Measurements from ENCODE around the gene DDX6. TPM values are rescaled to one million over a fixed set of nuclear protein-coding genes. Genes with fewer than 3 reads are reported as not detected.

DDX6 gene
- total RNA-seq (2022; extraction: Qiagen RNA extraction), result 20.8 to 32.4 TPM (median 21.6 TPM) in 5 replicates

GRCh38 chr11:118791111-118791960 lies at the start of gene DDX6:
Gene DDX6, minus strand, starts transcription at chr11:118791164. Its CDS starts 4,913 bp downstream, at chr11:118786251.

Other genes starting within 250 kb of the DDX6 start
- 15.0 to 19.3 TPM (median 17.4 TPM) in 5 replicates for gene IFT46, start 225.2 kb downstream of the DDX6 start, total RNA-seq (2022; extraction: Qiagen RNA extraction)
- 85.6 to 100.0 TPM (median 87.1 TPM) in 5 replicates for gene ARCN1, start 218.8 kb downstream of the DDX6 start, total RNA-seq (2022; extraction: Qiagen RNA extraction)
- 7.8 to 10.3 TPM (median 9.1 TPM) in 5 replicates for gene PHLDB1, start 183.5 kb downstream of the DDX6 start, total RNA-seq (2022; extraction: Qiagen RNA extraction)
- not detected in 5 replicates for gene TREH, start 111.5 kb downstream of the DDX6 start, total RNA-seq (2022; extraction: Qiagen RNA extraction)
- gene CXCR5, start 92.7 kb upstream of the DDX6 start, total RNA-seq (2022; extraction: Qiagen RNA extraction), result 0.07 to 0.13 TPM (median 0.11 TPM) in 5 replicates
- gene BCL9L, start 134.8 kb upstream of the DDX6 start, total RNA-seq (2022; extraction: Qiagen RNA extraction), result 81.3 to 173 TPM (median 148 TPM) in 5 replicates
- 0.35 to 1.1 TPM (median 0.91 TPM) in 5 replicates for gene UPK2, start 165.1 kb upstream of the DDX6 start, total RNA-seq (2022; extraction: Qiagen RNA extraction)
- gene FOXR1, start 180.6 kb upstream of the DDX6 start, total RNA-seq (2022; extraction: Qiagen RNA extraction), result not detected in 5 replicates
- gene CENATAC, start 207.0 kb upstream of the DDX6 start, total RNA-seq (2022; extraction: Qiagen RNA extraction), result 11.1 to 18.7 TPM (median 12.0 TPM) in 5 replicates
- gene RPS25, start 227.2 kb upstream of the DDX6 start, total RNA-seq (2022; extraction: Qiagen RNA extraction), result 753 to 1,094 TPM (median 792 TPM) in 5 replicates
- gene TRAPPC4, start 227.6 kb upstream of the DDX6 start, total RNA-seq (2022; extraction: Qiagen RNA extraction), result 59.1 to 74.1 TPM (median 64.7 TPM) in 5 replicates
- 9.6 to 12.1 TPM (median 10.8 TPM) in 5 replicates for gene SLC37A4, start 239.7 kb upstream of the DDX6 start, total RNA-seq (2022; extraction: Qiagen RNA extraction)

Measured in A549 treated with CORT108297 at 1 μM for 4 hours (cell line).